Body of pancreas (tissue), 4 donors: ENCODE measurements around the gene ST8SIA5. TPM values are rescaled to one million over a fixed set of nuclear protein-coding genes. Genes with fewer than 3 reads are reported as not detected.

Source experiments
- ATAC-seq: fragments of 150-250 bp; one replicate; pipeline ENCODE4 v1.9.1; 2016
- DNase-seq, 4 donors: peaks; one replicate each; pipeline ENCODE4 v3.0.0-alpha.2; 2019
- H3K27ac ChIP-seq, 4 donors: fragments of 200-600 bp; sonication (generic); 1 replicate in 3 of 4; 2 replicates in 1 of 4; pipeline versions ENCODE4 v1.5.1 to v1.6.1; 2016 to 2019; ENCODE audit warnings: mild to moderate bottlenecking in 1 of 4, mixed read lengths in 1 of 4, moderate library complexity in 1 of 4
- H3K27me3 ChIP-seq, 2 donors: fragments of 200-600 bp; sonication (generic); one replicate each; pipeline ENCODE4 v1.6.0; 2016; ENCODE audit warnings: mild to moderate bottlenecking in 1 of 2
- H3K36me3 ChIP-seq, 2 donors: fragments of 200-600 bp; sonication (generic); replicated peaks in 1 of 2; 2 replicates each; pipeline ENCODE4 v1.5.1; 2016; ENCODE audit warnings: low read depth in 2 of 2; ENCODE audit not compliant: insufficient read depth in 1 of 2
- H3K4me1 ChIP-seq: fragments of 200-600 bp; sonication (generic); one replicate; pipeline ENCODE4 v1.6.0; 2016
- H3K4me3 ChIP-seq, 2 donors: fragments of 200-600 bp; sonication (generic); 1 replicate in 1 of 2; 2 replicates in 1 of 2; pipeline ENCODE4 v1.5.1; 2016 to 2019
- H3K9me3 ChIP-seq, 3 donors: fragments of 200-600 bp; sonication (generic); 1 replicate in 2 of 3; 2 replicates in 1 of 3; pipeline ENCODE4 v1.5.1; 2016
- CTCF ChIP-seq, 7 experiments: fragments of 450-650 bp in 4 of 7; fragments of 200-600 bp in 3 of 7; sonication (generic) in 3 of 7; IDR thresholded peaks; one replicate each; pipeline ENCODE4 v1.5.1; 2016 to 2019; ENCODE audit warnings: antibody characterized with exemption in 7 of 7
- POLR2A ChIP-seq, 3 donors: fragments of 450-650 bp; IDR thresholded peaks; one replicate each; pipeline ENCODE4 v1.6.1; 2016; ENCODE audit warnings: antibody characterized with exemption in 3 of 3, mild to moderate bottlenecking in 2 of 3
- WGBS, 2 donors: methylation state at CpG; one replicate each; pipeline ENCODE4 v1.1.5; 2017; 5-methylcytosine and 5-hydroxymethylcytosine counted together
- intact Hi-C: fragments of 100-400 bp; cut with DNase I; formaldehyde crosslinking; loops from one replicate; pipeline ENCODE4 v1.15.1; 2023
- total RNA-seq, 2 donors: library from RNA; depleted of rRNA; stranded (reverse); fragments of >200 nt; gene quantifications; one replicate each; pipeline ENCODE4 v1.1.0, GENCODE V29; 2016

The ST8SIA5 gene
- total RNA-seq, 2 donors from 2014 or later = under 0.01 to 1.6 TPM

- Histone ChIP-seq H3K4me1 (no peaks in the 10 kb centered on the region), H3K36me3 (no peaks in the 10 kb centered on the region), H3K4me3 (no peak overlapping the region), H3K27me3 (no peaks in the 10 kb centered on the region), H3K9me3 (no peaks in the 10 kb centered on the region), H3K27ac (no peak overlapping the region)
- DNase-seq = no peak
- WGBS, 2 donors = 52 to 67% methylated on average over 7 to 11 of the region's 11 CpGs
- intact Hi-C loops = no loop called here
- ATAC-seq = no peak
- no peak for TF ChIP-seq CTCF (IDR thresholded peaks at IDR 0.05)
- TF ChIP-seq POLR2A (IDR thresholded peaks at IDR 0.05) = no peak
These were observed 88.7 kb downstream of the ST8SIA5 start for GRCh38 chr18:46668135-46668534.

- no peak for ATAC-seq
These were observed 93.3 kb downstream of the ST8SIA5 start for GRCh38 chr18:46663539-46663938.

GRCh38 chr18:46660957-46661749 lies 95.7 kb downstream of the ST8SIA5 start:
- WGBS, 2 donors = 43 to 57% methylated on average over 7 to 9 of the region's 9 CpGs
- H3K9me3 ChIP-seq = no peaks in the 10 kb centered on the region
- H3K27ac ChIP-seq = no peak overlapping the region
- ATAC-seq (no peak), DNase-seq (peak in 2 of 4 donors; percentile 19 to 25)
- H3K27me3 ChIP-seq = no peaks in the 10 kb centered on the region
- TF ChIP-seq POLR2A (IDR thresholded peaks at IDR 0.05) = no peak
- no peak for TF ChIP-seq CTCF (IDR thresholded peaks at IDR 0.05)
- intact Hi-C loops = no loop called here
- H3K4me3 ChIP-seq = no peak overlapping the region
- no peaks in the 10 kb centered on the region for H3K4me1 ChIP-seq
- no peaks in the 10 kb centered on the region for H3K36me3 ChIP-seq

More at GRCh38 chr18:46663539-46663938, 93.3 kb downstream of the ST8SIA5 start:
- TF ChIP-seq CTCF (IDR thresholded peaks at IDR 0.05) (no peak), POLR2A (IDR thresholded peaks at IDR 0.05) (no peak)
- DNase-seq = no peak
- Histone ChIP-seq H3K9me3 (no peaks in the 10 kb centered on the region), H3K27me3 (no peaks in the 10 kb centered on the region), H3K4me3 (no peak overlapping the region), H3K27ac (no peak overlapping the region), H3K36me3 (no peaks in the 10 kb centered on the region), H3K4me1 (no peaks in the 10 kb centered on the region)
- 86 to 95% methylated on average over 1 of the region's 1 CpG for WGBS, 2 donors
- intact Hi-C loops = no loop called here

- WGBS, 2 donors = 68 to 69% methylated on average over 3 of the region's 3 CpGs
- no peak for ATAC-seq
These were observed 97.4 kb downstream of the ST8SIA5 start for GRCh38 chr18:46659484-46659883.

More at GRCh38 chr18:46659484-46659883, 97.4 kb downstream of the ST8SIA5 start:
- intact Hi-C loops = loop anchor here (5.0 kb wide), 1 partner anchor 512 kb away; no protein-coding TSS in a partner anchor
- no peak overlapping the region for H3K27ac ChIP-seq
- no peak for DNase-seq
- no peak overlapping the region for H3K4me3 ChIP-seq
- H3K36me3 ChIP-seq = no peaks in the 10 kb centered on the region
- no peaks in the 10 kb centered on the region for H3K4me1 ChIP-seq
- H3K9me3 ChIP-seq = no peaks in the 10 kb centered on the region
- TF ChIP-seq POLR2A (IDR thresholded peaks at IDR 0.05) = no peak
- no peak for TF ChIP-seq CTCF (IDR thresholded peaks at IDR 0.05)
- no peaks in the 10 kb centered on the region for H3K27me3 ChIP-seq
